HG03565 (cell line): ENCODE results near the gene ASB9.

Source experiments
- ATAC-seq: cut with Tn5 transposase; IDR thresholded peaks from one replicate; pipeline ENCODE4 v1.9.1; 2021; ENCODE audit warnings: mild to moderate bottlenecking, moderate library complexity; ENCODE audit not compliant: unreplicated experiment

The ASB9 gene

GRCh38 chrX:15194146-15194545 lies 75.7 kb downstream of the ASB9 start:
- ATAC-seq: no peak
